ENCODE results near the gene C9orf153. TPM values are rescaled to one million over a fixed set of nuclear protein-coding genes. Genes with fewer than 3 reads are reported as not detected.

The C9orf153 gene
- total and polyA plus RNA-seq, 2 experiments from 2014 or later: 0.29 TPM; not detected in 1

DNA sequence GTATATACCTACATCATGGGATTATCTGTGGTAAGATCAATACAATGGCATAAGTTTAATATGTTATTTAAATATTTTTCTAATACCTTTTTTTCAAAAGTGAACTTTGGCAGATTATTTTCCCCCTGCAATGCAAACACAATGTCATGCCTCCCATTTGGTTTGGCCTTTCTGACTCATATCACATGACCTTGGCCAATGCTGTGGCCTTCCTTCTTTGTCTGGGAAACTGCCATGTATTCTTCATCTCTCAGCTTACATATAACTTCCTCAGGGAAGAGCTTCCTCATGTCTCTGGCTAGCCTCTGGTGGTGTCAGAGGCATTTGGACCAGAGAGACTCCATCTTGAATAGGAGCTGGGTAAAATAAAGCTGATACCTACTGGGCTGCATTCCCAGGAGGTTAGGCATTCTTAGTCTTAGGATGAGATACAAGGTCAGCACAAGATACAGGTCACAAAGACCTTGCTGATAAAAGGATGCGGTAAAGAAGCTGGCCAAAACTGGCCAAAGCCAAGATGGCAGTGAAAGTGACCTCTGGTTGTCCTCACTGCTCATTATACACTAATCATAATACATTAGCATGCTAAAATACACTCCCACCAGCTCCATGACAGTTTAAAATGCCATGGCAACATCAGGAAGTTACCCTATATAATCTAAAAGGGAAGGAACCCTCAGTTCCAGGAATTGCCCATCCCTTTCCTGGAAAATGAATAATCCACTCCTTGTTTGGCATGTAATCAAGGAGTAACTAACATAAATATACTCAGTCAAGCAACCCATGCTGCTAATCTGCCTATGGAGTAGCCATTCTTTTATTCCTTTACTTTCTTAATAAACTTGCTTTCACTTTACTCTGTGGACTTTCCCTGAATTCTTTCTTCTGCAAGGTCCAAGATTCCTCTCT, 76.0 kb downstream of the C9orf153 start:
- no peaks in the 10 kb centered on the region for H3F3A ChIP-seq (replicated peaks; ENCODE audit: low read depth)
- H3K79me2 ChIP-seq (replicated peaks; ENCODE audit: insufficient read depth): no peaks in the 10 kb centered on the region
- no peaks in the 10 kb centered on the region for H3K36me3 ChIP-seq (ENCODE audit: insufficient read depth)
- peaks cover 9% of the 10 kb centered on the region; the same call in 2 of the 3 replicates for H3K36me3 Mint-ChIP-seq (ENCODE audit: low read depth)
- no peak overlapping the region for H2AFZ ChIP-seq
- H3K27me3 Mint-ChIP-seq (ENCODE audit: insufficient read depth, low read depth, poor library complexity): peaks cover 7% of the 10 kb centered on the region
- no peak overlapping the region for H3K4me3 Mint-ChIP-seq
- peaks cover 9% of the 10 kb centered on the region; the same call in 2 of the 3 replicates for H3K9me3 Mint-ChIP-seq
- no peak overlapping the region for H3K27ac ChIP-seq (ENCODE audit: low read depth)
- H4K20me1 ChIP-seq (replicated peaks; ENCODE audit: insufficient read depth): no peaks in the 10 kb centered on the region
- H3K4me1 ChIP-seq (ENCODE audit: insufficient read depth): peaks cover 22% of the 10 kb centered on the region
- ATAC-seq (no peak), DNase-seq (ENCODE audit: low spot score) (no peak)
- H3K27ac Mint-ChIP-seq: no peak overlapping the region
- H3K27me3 ChIP-seq (ENCODE audit: insufficient read depth): no peaks in the 10 kb centered on the region
- no peak overlapping the region for H3K4me3 ChIP-seq
- H3K9me2 ChIP-seq (ENCODE audit: insufficient read depth): peaks cover 13% of the 10 kb centered on the region
- peaks cover 44% of the 10 kb centered on the region for H3K4me1 Mint-ChIP-seq
- TF ChIP-seq, protein P1, sequence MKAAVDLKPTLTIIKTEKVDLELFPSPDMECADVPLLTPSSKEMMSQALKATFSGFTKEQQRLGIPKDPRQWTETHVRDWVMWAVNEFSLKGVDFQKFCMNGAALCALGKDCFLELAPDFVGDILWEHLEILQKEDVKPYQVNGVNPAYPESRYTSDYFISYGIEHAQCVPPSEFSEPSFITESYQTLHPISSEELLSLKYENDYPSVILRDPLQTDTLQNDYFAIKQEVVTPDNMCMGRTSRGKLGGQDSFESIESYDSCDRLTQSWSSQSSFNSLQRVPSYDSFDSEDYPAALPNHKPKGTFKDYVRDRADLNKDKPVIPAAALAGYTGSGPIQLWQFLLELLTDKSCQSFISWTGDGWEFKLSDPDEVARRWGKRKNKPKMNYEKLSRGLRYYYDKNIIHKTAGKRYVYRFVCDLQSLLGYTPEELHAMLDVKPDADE (IDR thresholded peaks at IDR 0.05): no peak
- no peak for TF ChIP-seq ZNF331 (CRISPR knock-in tag; IDR thresholded peaks at IDR 0.05; ENCODE audit: low read depth)
- no peak overlapping the region for H3K4me2 ChIP-seq

DNA sequence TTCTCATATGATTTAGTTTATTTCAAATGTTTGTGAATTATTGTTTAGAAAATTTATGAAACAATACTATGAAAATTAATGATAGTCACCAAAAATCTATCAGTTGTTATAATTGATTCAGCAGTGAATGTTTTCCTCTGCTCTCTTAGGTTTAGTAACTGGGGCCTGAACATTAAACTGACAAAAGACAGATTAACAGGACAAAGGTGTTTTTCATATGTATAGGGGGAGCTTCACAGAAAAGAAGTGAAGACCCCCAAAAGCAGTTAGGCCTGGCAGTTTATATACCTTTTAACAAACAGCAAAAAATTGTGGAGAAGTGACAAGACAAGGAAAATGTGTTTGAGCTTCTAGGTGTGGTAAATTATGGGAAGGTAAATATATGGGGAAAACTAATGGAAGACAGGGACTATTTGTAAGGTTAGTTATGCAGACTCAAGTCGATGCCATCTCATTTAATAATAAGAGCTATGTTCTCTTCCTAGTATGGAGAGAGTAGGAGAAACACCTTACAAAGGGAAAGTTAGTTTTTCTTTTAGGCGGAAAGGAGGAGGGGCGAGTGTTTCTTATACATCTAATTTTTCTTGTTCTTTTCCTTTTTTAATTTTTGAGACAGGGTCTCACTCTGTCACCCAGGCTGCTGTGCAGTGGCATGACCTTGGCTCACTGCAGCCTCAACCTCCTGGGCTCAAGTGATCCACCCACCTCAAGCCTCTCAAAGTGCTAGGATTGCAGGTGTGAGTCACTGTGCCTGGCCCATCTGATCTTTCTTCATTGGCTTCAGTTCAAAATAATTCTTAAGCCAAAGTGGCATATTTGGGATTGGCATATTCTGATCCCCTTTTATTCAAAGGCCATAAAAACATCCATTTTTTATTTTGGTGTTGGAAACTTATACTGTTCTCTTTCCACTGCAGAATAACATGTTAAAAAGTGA, 77.8 kb downstream of the C9orf153 start:
- DNase-seq (ENCODE audit: low spot score): peak; percentile 55
- Mint-ChIP-seq H3K9me3 (no peaks in the 10 kb centered on the region), H3K4me1 (peaks cover 38% of the 10 kb centered on the region), H3K27me3 (ENCODE audit: insufficient read depth, low read depth, poor library complexity) (peaks cover 3% of the 10 kb centered on the region), H3K27ac (peak overlapping the region; percentile 74), H3K36me3 (ENCODE audit: low read depth) (no peaks in the 10 kb centered on the region), H3K4me3 (peak overlapping the region; percentile 39)
- Histone ChIP-seq H3K79me2 (replicated peaks; ENCODE audit: insufficient read depth) (no peaks in the 10 kb centered on the region), H3K4me2 (peak overlapping the region; percentile 58), H4K20me1 (replicated peaks; ENCODE audit: insufficient read depth) (no peaks in the 10 kb centered on the region), H3F3A (replicated peaks; ENCODE audit: low read depth) (no peaks in the 10 kb centered on the region), H3K4me3 (peak overlapping the region; percentile 10), H3K27me3 (ENCODE audit: insufficient read depth) (no peaks in the 10 kb centered on the region), H3K27ac (ENCODE audit: low read depth) (peak overlapping the region; percentile 10), H2AFZ (no peak overlapping the region), H3K9me2 (ENCODE audit: insufficient read depth) (peaks cover 8% of the 10 kb centered on the region), H3K36me3 (ENCODE audit: insufficient read depth) (no peaks in the 10 kb centered on the region), H3K4me1 (ENCODE audit: insufficient read depth) (peaks cover 18% of the 10 kb centered on the region)
- TF ChIP-seq CREB1 (CRISPR knock-in tag; IDR thresholded peaks at IDR 0.05; ENCODE audit: low read depth) (no peak), POLR2AphosphoS5 (IDR thresholded peaks at IDR 0.05; ENCODE audit: low read depth) (no peak), NANOG (IDR thresholded peaks at IDR 0.05; ENCODE audit: borderline replicate concordance) (peak; percentile 50; the same call in 1 of the 2 replicates)
- TF ChIP-seq, protein P2, sequence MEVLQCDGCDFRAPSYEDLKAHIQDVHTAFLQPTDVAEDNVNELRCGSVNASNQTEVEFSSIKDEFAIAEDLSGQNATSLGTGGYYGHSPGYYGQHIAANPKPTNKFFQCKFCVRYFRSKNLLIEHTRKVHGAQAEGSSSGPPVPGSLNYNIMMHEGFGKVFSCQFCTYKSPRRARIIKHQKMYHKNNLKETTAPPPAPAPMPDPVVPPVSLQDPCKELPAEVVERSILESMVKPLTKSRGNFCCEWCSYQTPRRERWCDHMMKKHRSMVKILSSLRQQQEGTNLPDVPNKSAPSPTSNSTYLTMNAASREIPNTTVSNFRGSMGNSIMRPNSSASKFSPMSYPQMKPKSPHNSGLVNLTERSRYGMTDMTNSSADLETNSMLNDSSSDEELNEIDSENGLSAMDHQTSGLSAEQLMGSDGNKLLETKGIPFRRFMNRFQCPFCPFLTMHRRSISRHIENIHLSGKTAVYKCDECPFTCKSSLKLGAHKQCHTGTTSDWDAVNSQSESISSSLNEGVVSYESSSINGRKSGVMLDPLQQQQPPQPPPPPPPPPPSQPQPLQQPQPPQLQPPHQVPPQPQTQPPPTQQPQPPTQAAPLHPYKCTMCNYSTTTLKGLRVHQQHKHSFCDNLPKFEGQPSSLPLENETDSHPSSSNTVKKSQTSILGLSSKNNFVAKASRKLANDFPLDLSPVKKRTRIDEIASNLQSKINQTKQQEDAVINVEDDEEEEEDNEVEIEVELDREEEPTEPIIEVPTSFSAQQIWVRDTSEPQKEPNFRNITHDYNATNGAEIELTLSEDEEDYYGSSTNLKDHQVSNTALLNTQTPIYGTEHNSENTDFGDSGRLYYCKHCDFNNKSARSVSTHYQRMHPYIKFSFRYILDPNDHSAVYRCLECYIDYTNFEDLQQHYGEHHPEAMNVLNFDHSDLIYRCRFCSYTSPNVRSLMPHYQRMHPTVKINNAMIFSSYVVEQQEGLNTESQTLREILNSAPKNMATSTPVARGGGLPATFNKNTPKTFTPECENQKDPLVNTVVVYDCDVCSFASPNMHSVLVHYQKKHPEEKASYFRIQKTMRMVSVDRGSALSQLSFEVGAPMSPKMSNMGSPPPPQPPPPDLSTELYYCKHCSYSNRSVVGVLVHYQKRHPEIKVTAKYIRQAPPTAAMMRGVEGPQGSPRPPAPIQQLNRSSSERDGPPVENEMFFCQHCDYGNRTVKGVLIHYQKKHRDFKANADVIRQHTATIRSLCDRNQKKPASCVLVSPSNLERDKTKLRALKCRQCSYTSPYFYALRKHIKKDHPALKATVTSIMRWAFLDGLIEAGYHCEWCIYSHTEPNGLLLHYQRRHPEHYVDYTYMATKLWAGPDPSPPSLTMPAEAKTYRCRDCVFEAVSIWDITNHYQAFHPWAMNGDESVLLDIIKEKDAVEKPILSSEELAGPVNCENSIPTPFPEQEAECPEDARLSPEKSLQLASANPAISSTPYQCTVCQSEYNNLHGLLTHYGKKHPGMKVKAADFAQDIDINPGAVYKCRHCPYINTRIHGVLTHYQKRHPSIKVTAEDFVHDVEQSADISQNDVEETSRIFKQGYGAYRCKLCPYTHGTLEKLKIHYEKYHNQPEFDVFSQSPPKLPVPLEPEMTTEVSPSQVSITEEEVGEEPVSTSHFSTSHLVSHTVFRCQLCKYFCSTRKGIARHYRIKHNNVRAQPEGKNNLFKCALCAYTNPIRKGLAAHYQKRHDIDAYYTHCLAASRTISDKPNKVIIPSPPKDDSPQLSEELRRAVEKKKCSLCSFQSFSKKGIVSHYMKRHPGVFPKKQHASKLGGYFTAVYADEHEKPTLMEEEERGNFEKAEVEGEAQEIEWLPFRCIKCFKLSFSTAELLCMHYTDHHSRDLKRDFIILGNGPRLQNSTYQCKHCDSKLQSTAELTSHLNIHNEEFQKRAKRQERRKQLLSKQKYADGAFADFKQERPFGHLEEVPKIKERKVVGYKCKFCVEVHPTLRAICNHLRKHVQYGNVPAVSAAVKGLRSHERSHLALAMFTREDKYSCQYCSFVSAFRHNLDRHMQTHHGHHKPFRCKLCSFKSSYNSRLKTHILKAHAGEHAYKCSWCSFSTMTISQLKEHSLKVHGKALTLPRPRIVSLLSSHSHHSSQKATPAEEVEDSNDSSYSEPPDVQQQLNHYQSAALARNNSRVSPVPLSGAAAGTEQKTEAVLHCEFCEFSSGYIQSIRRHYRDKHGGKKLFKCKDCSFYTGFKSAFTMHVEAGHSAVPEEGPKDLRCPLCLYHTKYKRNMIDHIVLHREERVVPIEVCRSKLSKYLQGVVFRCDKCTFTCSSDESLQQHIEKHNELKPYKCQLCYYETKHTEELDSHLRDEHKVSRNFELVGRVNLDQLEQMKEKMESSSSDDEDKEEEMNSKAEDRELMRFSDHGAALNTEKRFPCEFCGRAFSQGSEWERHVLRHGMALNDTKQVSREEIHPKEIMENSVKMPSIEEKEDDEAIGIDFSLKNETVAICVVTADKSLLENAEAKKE (CRISPR knock-in tag; IDR thresholded peaks at IDR 0.05): no peak
- TF ChIP-seq, protein P1 (IDR thresholded peaks at IDR 0.05): no peak
- peak; percentile 83 for ATAC-seq

All from GM23338 (cell line).